TTC549 (cell line): ENCODE data around the gene GAD2.
"Not testable (repeated sequence)": the region's sequence is repeated elsewhere in the genome, so short reads cannot be mapped to it uniquely, and the experiment has no call there.

Experiments used
- FAIRE-seq: peaks from 2 replicates; lab custom pipeline; 2012; peaks lifted over from hg19 to GRCh38; lab: Jason Lieb, UNC

Gene GAD2

DNA sequence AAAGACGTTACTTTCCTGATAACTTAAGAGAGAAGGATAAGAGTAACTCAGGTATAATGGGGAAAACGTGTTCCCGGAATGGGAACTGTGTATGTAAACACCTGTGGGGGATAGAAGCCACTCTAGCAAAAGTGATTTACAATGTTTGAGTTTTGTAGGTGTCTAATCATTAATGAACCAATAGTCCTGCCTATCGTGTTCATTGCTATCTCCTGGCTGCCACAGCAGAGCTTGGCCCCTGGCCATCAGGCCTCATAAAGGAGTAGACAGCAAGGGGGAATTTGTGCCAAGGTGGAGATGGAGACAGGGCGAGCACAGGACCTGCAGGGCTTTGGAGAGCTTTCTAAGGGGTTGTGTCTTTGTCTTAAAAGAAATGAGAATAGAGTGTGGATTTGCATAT, 102.1 kb downstream of the GAD2 start:
- no peak for FAIRE-seq

DNA sequence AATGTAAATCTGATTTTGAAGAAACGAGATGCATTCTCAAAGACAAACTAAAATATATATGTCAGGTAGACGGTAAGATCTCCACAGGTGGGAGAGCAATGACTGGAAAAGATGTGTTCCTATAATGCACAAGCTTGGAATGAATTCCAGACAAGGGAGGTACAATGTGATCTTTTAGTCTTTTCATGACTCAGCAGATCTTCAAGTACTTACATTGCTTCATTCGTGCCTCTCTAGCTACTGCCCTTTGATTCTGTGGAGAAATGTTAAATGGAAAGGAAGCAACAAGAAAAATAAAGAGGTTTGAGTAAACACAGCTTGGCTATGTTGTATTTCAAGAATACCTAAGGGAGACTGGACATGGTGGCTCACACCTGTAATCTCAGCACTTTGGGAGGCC, 106.6 kb downstream of the GAD2 start:
- FAIRE-seq = no peak

DNA sequence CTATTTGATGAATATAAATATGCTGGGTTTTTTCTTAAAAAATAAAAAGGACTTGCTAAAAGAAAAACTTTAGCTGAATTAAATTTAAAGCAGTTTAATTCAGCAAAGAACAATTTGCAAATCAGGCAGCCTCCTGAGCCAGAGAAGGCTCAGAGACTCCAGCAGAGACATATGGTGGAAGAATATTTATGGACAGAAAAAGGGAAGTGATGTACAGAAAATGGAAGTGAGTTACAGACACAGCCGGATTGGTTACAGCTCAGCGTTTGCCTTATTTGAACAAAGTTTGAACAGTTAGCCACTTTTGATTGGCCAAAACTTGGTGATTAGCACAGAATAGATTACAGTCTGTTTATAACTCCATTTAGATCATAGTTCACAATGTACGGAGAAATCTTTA, 110.3 kb downstream of the GAD2 start:
- FAIRE-seq = no peak

DNA sequence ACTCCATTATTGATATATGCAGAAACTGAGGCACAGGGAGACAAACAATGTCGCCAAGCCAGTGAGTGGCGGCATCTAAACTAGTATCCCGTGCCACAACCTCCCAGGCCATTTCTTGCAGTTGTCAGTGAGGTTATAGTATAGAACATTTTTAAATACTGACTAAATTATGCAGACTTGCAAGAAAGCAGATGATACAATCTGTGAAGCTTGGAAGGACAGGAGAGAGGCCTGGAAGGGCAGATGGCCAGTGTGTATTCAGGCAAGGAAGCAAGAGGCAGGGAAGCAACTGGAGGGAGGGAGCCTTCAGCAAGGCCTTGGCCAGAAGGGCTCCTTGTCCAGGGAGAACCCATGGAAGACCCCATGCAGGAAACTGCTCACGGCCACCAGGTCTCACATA, 111.2 kb downstream of the GAD2 start:
- FAIRE-seq = no peak

DNA sequence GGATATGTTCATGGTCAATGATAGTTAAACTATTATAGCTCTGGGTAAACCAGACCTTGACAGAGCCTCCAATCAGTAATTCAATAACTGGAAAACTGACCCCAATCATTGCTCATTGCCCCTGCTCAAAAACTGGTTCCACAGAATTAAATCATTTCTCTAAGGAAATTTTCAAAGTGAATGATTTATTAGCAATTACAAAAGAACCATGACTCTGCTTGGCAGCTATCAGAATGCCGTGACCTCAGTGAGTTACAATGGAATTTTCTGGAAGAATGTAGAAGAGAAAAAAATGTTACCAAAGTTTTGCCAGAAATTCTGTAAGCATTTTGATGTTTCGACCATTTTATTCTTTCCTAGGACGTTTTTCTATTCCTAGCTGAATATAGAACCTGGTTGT, 114.8 kb downstream of the GAD2 start:
- no peak for FAIRE-seq

DNA sequence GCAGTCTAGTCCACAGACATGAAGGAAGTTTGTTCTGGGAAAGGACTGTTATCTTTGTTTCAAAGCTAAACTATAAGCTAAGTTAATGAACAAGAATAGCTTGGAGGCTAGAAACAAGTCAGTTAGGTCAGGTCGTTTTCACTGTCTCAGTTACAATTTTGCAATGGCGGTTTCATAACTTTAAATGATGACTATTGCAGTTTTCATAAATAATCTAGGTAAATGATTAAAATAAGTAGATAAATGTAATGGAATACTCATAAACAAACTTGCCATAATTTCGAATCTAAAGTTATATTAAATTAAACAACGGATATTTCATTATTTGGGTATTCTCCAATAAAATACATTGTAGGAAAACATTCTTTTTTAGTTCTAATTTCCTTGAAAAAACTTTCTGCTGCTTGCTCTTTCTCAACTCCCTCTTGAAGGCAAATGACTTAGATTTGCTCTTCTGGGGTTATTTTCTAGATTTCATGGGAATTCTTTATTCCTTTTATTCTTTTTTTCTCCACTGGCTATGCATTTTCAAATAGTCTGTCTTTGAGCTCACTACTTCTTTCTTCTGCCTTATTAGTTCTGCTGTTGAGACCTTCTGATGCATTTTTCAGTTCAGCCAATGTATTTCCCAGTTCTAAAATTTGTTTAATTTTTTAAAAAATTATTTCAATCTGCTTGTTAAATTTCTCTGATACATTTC, 117.8 kb downstream of the GAD2 start:
- FAIRE-seq = no peak

DNA sequence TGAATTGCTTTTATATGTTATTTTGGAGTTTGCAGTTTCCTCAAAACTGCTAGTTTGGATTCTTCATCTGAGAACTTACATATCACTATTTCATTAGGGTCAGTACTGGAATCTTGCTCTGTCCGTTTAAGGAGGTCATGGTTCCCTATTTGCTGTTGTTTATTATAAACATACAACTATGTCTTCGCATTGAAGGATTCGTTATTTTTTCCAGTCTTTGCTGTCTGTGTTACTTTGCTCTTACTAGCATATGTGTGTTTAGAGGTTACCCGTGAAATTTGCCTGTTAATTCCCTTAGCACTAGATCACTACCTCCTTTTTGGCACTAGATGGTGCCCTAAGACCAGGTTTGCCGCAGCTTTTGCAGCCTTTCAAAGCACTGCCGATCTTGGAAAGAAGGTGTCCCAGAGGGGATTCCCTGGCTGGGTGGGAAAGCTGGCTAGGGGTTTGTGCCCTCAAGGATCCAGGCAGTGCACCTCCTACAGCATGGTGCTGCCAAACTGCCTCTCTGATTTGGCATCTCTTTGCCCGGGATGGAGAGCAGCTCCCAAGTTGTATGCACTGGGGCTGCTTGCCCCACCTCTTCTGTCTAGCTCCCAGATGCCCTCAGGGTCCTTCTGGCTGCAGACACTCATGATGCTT, 118.5 kb downstream of the GAD2 start:
- FAIRE-seq = no peak

DNA sequence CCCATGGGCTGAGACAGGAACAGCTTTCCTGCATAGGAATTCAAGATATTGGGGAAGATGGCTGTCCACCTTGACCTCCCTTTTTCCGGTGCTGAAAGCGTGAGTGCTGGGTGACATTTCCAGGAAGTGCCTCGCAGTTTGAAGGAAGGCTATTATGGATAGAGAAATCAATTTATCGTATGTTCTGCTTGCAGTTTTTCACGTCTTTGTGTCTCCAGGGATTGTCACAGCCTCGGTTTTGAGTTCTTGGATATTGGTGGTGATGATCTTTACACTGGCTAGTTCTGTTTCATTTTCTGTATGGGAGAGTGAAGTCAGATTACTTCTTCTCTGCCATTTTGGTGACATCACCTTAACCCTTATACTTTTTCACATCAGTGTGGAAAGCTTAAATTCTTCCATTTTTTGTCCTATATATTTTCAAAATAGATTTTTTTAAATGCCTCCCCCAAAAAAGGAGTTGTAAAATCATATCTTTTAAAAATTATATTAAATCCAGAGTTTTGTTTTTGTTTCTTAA, 119.1 kb downstream of the GAD2 start:
- no peak for FAIRE-seq

DNA sequence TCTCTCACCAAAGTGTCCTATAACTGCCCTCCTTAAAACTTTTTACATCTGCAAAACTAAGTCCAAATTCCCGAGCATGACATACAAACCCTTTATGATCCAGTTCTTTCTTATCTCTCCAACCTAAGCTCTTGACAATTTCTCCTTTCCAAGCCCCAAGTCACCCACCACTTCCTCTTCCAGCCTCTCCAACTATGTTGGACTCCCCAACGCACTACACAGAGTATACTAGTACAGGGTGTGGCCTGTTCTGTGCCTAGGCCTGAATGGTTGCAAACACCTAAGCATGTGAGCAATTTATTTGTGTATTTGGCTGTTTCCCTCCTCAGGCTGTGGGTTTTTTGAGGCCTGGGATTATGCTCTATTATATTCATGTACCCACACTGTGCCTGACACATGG, 120.4 kb downstream of the GAD2 start:
- FAIRE-seq = no peak

DNA sequence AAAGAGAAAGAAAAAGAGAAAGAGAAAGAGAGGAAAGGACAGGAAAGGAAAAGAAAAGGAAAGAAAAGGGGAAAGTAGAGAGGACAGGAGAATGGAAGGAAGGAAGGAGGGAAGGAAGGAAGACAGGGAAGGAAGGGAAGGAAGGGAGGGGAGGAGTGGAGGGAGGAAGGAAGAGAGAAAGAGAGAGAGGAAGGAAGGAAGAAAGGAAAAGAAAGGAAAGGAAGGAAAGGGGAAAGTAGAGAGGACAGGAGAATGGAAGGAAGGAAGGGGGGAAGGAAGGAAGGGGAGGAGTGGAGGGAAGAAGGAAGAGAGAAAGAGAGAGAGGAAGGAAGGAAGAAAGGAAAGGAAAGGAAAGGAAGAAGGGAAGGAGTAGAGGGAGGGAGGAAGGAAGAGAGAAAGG, 125.1 kb downstream of the GAD2 start:
- FAIRE-seq = no peak

DNA sequence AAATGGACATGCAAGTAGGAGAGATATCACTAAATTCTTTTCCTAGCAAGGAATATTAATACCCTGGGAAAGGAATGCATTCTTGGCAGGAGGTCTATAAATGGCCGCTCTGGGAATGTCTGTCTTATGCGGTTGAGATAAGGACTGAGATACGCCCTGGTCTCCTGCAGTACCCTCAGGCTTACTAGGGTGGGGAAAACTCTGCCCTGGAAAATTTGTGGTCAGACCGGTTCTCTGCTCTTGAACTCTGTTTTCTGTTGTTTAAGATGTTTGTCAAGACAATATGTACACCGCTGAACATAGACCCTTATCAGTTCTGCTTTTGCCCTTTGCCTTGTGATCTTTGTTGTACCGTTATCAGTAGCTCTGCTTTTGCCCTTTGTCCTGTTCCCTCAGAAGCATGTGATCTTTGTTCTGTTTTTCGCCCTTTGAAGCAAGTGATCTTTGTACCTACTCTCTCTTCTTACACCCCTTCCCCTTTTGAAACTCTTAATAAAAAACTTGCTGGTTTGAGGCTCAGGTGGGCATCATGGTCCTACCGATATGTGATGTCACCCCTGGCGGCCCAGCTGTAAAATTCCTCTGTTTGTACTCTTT, 132.3 kb downstream of the GAD2 start:
- not testable (repeated sequence) for FAIRE-seq
